Measurements from ENCODE around the gene PPP1R14D. TPM values are rescaled to one million over a fixed set of nuclear protein-coding genes. Genes with fewer than 3 reads are reported as not detected.

Gene PPP1R14D, protein sequence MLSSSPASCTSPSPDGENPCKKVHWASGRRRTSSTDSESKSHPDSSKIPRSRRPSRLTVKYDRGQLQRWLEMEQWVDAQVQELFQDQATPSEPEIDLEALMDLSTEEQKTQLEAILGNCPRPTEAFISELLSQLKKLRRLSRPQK
- total RNA-seq = not detected in 2 replicates
- long read RNA-seq = 0 reads

DNA sequence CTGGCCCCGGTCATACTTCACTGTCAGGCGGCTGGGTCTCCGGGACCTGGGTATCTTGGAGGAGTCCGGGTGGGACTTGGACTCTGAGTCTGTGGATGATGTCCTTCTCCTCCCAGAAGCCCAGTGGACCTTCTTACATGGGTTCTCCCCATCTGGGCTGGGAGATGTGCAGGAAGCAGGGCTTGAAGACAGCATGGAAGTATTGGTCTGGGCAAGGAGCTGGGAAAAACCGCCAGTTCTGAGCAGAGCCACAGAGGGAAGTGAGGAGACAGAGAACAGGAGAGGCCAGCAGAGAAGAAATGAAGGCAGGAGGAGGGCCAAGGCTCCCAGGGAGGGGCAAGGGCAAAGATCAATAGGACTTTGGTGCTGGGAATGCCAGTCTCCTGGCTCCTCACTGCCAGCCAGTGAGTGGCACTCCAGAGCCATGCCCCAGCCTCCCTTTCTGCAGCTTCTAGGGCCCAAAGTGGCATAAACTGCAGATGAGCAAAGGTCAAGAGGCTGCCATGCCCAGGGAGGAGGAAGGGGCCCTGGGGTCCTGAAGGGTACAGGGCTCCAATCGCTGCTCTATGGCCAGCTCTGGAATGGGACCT lies at the start of gene PPP1R14D:
PPP1R14D (minus strand) TSS at position 262 of the 590 bp plus-strand sequence; CDS start at position 195, 67 bp downstream.
- Mint-ChIP-seq H3K4me1 (no peaks in the 10 kb centered on the region), H3K27ac (ENCODE audit: unreplicated experiment) (no peak within 1 kb of the TSS), H3K36me3 (ENCODE audit: low read depth) (no peaks in the 10 kb centered on the region), H3K9me3 (no peaks in the 10 kb centered on the region), H3K4me3 (no peak within 1 kb of the TSS), H3K27me3 (ENCODE audit: low read depth) (peaks cover 13% of the 10 kb centered on the region)
- TF ChIP-seq, protein P1, sequence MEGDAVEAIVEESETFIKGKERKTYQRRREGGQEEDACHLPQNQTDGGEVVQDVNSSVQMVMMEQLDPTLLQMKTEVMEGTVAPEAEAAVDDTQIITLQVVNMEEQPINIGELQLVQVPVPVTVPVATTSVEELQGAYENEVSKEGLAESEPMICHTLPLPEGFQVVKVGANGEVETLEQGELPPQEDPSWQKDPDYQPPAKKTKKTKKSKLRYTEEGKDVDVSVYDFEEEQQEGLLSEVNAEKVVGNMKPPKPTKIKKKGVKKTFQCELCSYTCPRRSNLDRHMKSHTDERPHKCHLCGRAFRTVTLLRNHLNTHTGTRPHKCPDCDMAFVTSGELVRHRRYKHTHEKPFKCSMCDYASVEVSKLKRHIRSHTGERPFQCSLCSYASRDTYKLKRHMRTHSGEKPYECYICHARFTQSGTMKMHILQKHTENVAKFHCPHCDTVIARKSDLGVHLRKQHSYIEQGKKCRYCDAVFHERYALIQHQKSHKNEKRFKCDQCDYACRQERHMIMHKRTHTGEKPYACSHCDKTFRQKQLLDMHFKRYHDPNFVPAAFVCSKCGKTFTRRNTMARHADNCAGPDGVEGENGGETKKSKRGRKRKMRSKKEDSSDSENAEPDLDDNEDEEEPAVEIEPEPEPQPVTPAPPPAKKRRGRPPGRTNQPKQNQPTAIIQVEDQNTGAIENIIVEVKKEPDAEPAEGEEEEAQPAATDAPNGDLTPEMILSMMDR (conservative IDR thresholded peaks at IDR 0.05) = no peak
- DNase-seq (ENCODE audit: low read depth, low spot score) = no peak

DNA sequence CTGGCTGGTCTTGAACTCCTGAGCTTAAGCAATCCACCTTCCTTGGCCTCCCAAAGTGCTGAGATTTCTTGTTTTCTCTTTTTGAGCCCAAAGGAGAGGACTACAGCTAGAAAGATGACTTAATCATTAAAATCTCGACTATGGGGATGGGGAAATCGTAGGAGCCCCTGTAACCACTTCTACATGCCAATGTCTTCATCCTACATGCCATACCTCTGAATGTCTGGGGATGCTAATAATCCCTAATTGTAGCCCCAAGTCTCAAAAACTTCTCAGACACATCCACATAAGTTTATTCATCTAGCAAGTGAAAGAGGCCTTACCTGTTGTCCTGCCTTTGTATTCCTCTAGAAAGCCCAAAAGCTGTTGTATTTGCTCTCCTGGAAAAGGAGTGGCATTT lies 49.2 kb upstream of the PPP1R14D start:
- TF ChIP-seq, protein P1 (conservative IDR thresholded peaks at IDR 0.05) = no peak
- peaks cover 5% of the 10 kb centered on the region for H3K4me1 Mint-ChIP-seq
- no peaks in the 10 kb centered on the region for H3K36me3 Mint-ChIP-seq (ENCODE audit: low read depth)
- no peaks in the 10 kb centered on the region for H3K9me3 Mint-ChIP-seq
- no peak overlapping the region for H3K4me3 Mint-ChIP-seq
- peaks cover 19% of the 10 kb centered on the region for H3K27me3 Mint-ChIP-seq (ENCODE audit: low read depth)
- DNase-seq (ENCODE audit: low read depth, low spot score) = no peak
- no peak overlapping the region for H3K27ac Mint-ChIP-seq (ENCODE audit: unreplicated experiment)

DNA sequence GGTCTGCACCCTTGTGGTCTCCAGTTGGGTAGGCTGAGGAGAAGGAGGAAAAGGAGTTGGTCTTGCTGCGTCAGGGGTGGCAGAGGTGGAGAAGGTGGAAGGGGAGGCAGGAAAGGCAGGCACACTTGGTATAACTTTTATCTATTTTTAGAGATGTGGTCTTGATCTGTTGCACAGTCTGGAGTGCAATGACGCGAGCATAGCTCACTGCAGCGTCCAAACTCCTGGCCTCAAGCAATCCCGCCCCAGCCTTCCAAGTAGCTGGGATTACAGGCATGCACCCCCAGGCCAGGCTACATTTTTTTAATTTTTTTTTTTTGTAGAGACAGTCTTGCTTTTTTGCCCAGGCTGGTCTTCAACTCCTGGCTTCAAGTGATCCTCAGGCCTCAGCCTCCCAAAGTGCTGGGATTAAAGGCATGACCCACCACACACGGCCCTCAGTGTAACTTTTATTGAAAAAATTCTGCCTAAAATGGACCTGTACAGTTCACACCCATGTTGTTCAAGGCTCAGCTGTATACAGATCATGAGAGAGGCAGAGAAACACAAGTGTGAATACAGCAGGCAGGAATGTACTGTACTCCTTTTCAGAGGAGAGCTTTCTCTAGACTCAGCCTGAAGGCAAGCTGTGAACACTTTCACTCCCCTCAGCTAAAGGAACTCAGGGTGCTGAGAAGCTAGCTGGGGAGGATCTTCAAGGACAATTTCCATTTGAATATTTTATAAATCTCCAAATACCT lies 47.7 kb upstream of the PPP1R14D start:
- no peaks in the 10 kb centered on the region for H3K9me3 Mint-ChIP-seq
- H3K4me3 Mint-ChIP-seq = peak overlapping the region; percentile 45
- peaks cover 29% of the 10 kb centered on the region for H3K27me3 Mint-ChIP-seq (ENCODE audit: low read depth)
- no peaks in the 10 kb centered on the region for H3K36me3 Mint-ChIP-seq (ENCODE audit: low read depth)
- TF ChIP-seq, protein P1 (conservative IDR thresholded peaks at IDR 0.05) = no peak
- DNase-seq (ENCODE audit: low read depth, low spot score) = no peak
- H3K27ac Mint-ChIP-seq (ENCODE audit: unreplicated experiment) = no peak overlapping the region
- peaks cover 5% of the 10 kb centered on the region for H3K4me1 Mint-ChIP-seq

DNA sequence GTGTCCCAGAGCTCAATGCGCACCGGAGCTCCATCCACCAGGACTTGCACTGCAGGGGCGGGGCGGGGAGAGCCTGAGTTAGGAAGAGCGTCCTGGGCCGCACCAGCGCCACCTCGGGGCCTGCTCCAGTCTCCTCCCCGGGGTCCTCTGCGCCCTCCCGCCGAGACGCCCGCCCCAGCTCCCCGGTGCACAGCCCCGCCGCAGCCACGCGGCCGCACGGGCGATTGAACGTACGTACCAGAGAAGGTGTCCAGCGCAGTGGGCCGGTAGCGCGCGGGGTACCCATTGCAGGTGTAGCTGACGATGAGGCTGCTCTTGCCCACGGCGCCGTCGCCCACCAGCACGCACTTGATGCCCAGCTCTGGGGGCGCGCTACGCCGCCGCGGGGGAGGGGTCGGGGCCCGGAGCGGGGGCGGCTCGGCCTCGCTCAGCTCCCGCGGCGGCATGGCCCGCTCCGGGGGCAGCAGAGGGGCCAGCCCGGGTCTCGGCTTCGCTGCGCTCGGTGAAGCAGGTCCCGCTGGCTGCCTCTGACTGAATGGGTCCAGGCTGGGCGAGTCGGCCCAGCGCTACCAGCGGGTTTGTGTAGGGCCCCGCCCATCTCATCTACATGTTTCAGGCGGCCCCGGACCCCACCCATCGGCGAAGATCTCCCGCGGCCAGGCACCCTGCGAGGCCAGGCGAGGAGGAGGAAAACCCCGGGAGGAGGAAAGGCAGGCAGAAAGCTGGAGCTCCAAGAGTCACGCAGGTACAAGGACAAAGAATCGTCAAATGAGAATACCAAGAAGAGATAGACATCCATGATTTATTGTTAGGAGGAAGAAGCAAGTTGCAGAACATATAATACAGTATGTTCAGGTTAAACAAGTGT lies 45.4 kb upstream of the PPP1R14D start, which contains the start of gene RHOV:
RHOV (minus strand) TSS at position 541 of the 868 bp plus-strand sequence; CDS start at position 446, 95 bp downstream.
- no peaks in the 10 kb centered on the region for H3K36me3 Mint-ChIP-seq (ENCODE audit: low read depth)
- H3K27me3 Mint-ChIP-seq (ENCODE audit: low read depth) = peaks cover 34% of the 10 kb centered on the region
- H3K27ac Mint-ChIP-seq (ENCODE audit: unreplicated experiment) = no peak within 1 kb of the TSS
- H3K4me1 Mint-ChIP-seq = peaks cover 5% of the 10 kb centered on the region
- H3K9me3 Mint-ChIP-seq = no peaks in the 10 kb centered on the region
- H3K4me3 Mint-ChIP-seq = peak within 1 kb of the TSS; percentile 80
- DNase-seq (ENCODE audit: low read depth, low spot score) = peak; percentile 57
- TF ChIP-seq, protein P1 (conservative IDR thresholded peaks at IDR 0.05) = peak; percentile 58

Measured in neural crest cell (in vitro differentiated cells).